CD4-positive, alpha-beta T cell treated with Interferon gamma for 1 hour (primary cell): ENCODE data around the gene PA2G4.

Source experiments
- DNase-seq: peaks from one replicate; pipeline ENCODE4 v3.0.0-alpha.2; 2020

PA2G4 gene

DNA sequence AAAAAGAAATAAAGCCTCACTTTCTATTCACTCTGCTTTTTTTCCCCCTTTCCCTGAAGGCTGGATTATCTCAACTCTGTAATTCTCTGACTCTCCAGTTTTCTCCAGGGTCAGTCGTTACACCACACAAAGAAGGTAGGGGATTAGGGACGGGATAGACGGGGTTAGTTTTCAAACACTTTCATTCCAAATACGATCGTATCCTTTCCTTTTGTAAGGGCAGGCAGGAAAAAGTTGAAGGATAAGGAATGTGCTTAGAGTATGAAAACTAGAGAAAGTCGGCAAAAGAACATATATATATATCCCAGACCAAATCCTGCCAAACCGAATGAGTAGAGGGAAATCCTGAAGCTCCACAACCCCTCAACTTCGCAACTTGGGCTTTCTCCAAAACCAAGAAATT lies 23.1 kb downstream of the PA2G4 start:
- DNase-seq, result no peak

DNA sequence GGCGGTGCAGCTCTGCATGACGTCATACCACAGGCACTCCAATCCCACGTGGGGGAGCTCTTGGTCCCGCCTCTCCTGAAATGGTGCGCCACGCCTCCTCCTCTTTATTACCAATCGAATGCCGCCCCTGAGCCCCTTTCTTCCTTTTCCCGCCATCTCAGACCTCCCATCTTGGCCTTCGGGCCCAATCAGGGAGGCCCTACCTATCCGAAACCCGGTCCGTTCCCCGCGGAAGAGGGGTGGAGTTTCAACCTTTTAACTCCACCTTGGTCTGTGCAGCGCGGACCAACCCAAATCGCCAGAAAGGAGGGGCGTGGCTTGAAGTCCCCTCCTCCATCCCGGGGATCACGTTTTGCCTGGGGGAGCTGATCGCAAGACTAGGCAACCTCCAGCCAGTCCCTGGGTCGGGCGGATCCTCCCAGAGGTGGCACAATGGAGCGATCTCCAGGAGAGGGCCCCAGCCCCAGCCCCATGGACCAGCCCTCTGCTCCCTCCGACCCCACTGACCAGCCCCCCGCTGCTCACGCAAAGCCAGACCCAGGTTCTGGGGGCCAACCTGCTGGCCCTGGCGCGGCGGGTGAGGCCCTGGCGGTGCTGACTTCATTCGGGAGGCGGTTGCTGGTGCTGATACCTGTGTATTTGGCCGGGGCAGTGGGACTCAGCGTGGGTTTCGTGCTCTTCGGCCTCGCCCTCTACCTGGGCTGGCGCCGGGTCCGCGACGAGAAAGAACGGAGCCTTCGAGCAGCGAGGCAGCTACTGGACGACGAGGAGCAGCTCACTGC lies 23.7 kb downstream of the PA2G4 start, which contains the start of gene ESYT1:
ESYT1 (plus strand) TSS at position 380 of the 782 bp plus-strand sequence; CDS start at position 433, 53 bp downstream.
- DNase-seq, result peak; percentile 100

DNA sequence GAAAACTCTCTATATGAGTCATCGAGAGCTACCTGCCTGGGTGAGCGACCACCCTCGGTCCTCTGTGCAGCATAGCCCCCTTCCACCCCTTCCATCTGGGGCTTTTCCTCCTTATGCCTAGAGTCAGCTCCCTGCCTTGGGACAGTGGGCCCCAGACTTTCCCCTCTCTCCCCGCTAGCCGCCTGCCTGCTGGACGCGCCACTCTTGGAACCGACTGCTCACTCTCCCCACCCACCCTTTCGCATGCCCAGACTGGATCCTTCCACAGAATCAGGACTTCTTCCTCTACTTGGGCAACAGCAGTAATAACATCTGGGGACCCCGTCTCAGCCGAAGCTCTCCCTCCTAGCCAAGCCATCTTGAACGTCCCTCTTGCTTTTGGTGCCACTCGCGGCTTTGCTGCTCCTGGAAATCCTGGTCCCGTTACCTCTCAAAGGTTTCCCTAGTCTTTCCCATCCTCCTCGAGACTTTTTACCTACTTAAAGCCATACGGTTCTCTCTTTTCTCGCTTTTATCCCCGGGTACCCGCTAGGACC lies 24.4 kb downstream of the PA2G4 start:
- DNase-seq, result no peak

DNA sequence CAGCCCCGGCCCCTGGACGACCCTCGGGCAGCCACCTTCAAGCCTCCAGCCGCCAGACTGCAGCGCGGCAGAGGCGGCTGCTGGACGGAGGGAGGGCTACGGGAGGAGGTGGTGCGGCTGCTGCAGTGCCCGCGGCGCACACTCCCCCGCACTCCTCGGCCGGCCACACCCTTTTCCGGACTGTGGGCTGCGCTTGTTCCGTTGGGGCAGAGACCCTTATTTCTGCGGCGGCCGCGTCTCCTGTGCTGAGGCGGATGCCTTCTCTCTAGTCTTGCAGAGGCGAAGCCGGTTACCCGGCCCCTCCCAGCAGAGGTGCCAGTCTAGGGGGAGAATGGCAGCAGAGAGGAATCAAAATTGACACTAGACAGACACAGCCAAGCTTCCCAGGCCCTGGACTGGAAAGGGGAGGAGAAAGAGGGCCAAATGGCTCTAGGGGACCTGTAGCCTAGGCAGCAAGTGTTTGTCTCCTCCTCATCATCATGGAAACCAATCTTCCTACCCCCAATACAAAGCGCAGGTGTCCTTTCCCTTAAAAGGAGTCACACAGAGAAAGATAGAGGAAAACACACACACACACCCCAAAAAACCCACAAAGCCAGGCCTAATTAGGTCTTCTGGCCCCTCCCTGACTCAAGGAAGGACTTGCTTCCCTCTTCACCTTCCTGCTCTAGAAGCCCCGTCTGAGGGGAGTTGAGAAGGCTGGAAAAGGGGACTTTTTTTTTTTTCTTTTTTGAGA lies 25.0 kb downstream of the PA2G4 start:
- peak; percentile 78 for DNase-seq

DNA sequence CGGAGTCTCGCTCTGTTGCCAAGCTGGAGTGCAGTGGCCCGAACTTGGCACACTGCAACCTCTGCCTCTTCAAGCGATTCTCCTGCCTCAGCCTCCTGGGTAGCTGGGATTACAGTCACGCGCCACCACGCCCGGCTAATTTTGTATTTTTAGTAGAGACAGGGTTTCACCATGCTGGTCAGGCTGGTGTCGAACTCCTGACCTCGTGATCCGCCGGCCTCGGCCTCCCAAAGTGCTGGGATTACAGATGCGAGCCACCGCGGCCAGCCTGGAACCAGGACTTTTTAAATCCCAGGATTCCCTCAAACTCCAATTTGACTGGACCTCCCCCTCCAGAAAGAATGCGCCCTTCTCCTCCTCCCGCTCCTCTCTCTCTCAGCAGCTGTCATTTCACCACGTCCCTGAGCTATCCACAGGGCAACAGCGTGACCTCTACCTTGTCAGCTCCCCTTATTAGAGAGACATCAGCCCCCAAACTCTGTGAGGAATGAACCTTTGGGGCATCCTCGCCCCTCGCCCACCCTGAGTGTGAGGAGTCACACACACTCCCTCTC lies 25.7 kb downstream of the PA2G4 start:
- DNase-seq, result no peak

DNA sequence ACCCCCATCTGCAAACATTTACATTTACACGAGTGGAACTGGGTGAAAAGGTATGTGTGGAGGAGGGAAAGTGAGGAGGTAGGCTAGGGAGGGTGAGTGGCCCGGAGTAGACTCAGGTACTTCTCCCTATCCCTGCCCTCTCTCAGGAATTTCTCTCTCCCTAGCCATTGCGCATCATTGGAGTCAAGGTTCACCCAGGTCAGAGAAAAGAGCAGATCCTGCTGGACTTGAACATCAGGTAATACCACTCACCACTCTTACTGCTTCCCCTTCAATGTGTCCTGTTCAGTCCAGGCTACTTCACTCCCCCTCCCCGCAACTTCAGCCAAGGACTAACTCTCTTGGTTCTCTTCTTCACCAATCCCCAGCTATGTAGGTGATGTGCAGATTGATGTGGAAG lies 26.5 kb downstream of the PA2G4 start:
- no peak for DNase-seq

DNA sequence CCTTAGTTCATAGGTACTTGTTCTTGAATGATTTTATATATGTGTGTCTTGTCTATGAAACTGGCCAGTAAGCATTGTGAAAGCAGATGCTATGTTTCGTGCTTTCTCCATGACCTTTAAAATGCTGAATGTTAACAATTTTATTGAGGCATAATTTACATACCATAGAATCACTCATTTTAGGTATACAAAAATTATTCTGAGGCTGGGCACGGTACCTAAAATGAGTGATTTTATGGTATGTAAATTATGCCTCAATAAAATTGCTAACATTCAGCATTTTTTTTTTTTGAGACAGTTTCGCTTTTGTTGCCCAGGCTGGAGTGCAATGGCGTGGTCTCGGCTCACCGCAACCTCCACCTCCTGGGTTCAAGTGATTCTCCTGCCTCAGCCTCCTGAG lies 30.5 kb downstream of the PA2G4 start:
- no peak for DNase-seq

DNA sequence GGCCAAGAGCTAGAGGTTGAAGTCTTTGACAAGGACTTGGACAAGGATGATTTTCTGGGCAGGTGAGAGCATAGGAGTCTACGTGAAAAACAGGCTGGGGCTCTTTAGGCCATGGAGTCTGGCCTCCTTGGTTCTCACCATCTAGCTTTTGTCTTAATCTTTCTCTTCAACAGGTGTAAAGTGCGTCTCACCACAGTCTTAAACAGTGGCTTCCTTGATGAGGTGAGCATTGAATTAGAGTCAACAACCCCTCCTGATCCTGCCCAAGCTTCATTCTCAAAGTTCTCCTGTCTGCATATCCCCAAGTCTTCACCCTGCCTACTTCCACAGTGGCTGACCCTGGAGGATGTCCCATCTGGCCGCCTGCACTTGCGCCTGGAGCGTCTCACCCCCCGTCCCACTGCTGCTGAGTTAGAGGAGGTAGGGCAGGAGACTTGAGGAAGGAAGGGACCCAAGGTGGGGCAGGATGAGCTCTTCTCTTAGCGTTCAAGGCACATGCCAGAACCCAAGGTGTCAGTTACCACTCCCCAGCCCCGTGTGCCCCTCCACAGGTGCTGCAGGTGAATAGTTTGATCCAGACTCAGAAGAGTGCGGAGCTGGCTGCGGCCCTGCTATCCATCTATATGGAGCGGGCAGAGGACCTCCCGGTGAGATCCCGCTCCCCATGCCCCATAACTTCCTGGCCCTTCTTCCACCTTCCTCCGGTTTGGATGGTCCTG lies 33.7 kb downstream of the PA2G4 start:
- DNase-seq, result no peak

DNA sequence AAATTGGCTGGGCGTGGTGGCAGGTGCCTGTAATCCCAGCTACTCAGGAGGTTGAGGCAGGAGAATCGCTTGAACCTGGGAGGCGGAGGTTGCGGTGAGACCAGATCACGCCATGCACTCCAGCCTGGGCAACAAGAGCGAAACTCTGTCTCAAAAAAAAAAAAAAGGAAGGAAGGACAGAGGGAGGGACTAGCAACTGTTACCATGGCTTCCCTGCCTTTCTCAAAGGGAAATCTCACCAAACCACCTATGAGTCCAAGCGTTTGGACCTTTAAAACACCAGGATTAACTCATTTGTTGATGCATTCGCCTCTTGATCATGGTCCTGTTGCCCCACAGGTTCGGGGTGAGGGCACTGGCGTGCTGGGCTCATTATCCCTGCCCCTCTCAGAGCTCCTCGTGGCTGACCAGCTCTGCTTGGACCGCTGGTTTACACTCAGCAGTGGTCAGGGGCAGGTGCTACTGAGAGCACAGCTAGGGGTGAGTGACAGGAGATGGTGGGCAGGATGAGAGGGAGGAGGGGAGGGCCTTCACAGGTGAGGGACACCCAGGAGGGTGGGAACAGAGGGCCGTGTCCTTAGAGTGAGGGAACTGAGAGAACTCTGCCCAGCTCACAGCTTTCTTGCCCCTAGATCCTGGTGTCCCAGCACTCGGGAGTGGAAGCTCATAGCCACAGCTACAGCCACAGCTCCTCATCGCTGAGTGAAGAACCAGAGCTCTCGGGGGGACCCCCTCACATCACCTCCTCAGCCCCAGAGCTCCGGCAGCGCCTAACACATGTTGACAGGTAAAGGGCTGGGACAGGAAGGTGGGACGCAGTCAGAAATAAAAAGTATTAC lies 37.8 kb downstream of the PA2G4 start:
- DNase-seq, result no peak

DNA sequence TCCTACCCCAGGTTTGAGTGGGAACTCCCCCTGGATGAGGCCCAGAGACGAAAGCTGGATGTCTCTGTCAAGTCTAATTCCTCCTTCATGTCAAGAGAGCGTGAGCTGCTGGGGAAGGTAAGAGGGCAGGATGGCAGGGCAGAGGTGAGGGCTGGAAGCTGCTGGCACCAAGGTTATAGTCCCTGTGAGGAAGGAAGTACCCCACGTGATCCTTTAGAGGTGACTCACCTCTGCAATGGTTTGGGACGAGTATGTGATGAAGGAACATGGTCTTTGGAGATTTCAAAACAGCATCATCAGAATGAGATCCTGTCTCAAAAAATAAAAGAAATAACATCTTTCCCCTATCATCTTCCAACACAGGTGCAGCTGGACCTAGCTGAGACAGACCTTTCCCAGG lies 38.9 kb downstream of the PA2G4 start:
- DNase-seq, result no peak

DNA sequence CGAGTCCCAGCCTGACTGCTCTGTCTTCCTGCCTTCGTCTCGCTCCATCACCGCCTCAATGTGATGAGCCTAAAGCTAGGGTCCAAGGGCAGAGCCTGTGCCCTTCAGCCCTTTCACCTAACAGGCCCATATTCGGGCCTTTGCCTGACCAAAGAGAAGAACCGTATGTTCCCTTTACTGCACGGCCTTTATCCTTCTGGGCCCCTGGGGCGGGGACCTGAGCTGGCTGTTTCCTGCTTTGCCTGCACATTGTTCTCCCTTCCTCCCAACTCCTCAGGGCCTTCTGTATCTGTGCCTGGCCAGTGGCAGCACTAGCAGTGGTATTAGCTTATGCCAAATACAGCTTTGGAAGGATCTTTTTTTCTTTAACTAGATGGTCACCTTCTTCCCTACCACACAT lies 39.5 kb downstream of the PA2G4 start:
- no peak for DNase-seq

DNA sequence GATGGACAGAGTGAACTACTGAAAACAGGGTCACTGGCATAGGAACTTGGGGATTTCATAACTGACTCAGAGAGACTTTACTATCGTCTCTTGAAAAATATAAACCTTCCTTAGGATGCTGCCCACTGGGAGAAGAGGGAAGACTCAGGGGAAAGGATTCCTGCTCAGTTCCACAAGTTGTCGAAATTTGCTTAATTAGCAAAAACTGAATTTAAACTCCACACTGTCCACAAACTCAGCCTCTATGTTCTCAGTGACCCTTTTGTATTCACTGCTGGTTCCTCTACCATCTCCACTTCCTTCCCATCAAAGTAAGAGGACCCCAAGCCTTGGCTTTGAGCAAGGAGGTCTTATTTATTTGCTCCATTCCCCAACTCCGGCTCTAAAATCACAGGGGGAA lies 40.9 kb downstream of the PA2G4 start:
- DNase-seq, result no peak

DNA sequence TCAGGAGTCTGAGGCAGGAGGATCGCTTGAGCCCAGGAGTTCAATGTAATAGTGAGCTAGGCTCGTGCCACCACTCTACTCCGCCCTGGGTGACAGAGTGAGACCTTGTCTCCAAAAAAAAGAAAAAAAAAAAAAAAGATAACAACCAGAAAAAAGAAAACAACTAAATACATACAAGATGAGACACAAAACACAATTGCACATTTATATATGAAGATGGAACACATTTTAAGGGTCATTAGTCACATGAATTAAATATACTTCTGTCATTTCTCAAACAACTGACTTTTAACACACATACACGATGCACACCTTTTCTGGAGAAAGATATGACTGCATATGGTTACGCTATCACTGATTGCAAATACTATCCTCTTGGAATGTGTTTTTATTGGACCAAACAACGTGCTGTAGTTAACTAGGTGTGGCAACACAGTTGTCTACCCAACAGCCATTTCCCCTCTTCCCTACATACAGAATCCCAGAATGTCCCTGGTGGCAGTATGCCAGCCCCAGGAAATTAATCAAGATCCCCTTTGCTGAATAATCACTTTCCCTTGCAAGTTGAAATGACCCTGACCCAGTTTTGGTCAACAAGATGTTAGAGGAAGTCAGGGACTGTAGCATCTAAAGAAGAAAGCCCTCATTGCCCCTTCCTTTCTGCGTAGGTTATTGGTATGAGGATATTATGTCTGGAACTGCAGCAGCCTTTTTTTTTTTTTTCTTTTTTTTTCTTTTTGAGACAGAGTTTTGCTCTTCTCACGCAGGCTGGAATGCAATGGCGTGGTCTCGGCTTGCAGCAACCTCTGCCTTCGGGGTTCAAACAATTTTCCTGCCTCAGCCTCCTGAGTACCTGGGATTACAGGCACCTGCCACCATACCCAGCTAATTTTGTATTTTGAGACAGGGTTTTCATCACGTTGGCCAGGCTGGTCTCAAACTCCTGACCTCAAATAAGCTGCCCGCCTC lies 42.4 kb downstream of the PA2G4 start:
- DNase-seq, result no peak

DNA sequence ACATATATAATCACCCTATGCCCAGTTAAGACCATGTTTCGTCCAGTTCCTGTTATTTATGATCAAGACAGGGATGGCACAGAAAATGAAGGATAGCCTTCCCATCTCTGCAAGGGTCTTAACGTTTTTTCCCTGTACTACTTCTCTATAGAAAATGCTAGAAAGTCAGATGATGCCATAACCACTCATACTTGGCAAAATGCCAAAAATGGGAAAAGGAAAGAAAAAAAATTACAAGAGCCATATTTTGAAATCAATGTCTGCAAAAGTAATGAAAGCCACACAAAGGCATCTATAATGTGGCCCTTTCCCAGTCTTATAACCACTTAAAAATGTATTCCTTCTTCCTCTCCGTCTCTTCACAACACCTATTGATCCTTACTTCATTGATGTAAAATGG lies 46.2 kb downstream of the PA2G4 start:
- DNase-seq, result no peak

DNA sequence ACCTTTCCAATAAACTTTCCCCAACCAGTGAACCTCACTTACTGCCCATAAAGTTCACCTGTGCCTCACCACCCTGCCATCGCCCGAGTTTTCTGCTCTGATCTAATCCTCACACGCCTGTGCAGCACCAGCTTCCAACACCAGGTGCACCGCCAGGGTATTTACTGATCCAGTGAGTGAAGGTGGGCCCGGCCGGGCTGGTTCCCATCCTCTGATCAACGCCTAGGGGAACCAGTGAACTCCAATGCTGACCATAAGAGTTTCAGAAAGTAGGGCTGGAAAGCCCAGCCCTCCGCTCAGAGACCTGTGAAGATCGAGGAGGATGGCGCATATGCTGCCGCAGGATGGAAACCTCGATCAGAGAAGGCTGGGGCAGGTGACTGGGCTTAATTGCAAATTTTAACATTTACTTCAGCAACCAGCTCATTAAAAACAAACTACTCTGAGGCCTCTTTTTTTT lies 47.3 kb downstream of the PA2G4 start:
- peak; percentile 52 for DNase-seq

DNA sequence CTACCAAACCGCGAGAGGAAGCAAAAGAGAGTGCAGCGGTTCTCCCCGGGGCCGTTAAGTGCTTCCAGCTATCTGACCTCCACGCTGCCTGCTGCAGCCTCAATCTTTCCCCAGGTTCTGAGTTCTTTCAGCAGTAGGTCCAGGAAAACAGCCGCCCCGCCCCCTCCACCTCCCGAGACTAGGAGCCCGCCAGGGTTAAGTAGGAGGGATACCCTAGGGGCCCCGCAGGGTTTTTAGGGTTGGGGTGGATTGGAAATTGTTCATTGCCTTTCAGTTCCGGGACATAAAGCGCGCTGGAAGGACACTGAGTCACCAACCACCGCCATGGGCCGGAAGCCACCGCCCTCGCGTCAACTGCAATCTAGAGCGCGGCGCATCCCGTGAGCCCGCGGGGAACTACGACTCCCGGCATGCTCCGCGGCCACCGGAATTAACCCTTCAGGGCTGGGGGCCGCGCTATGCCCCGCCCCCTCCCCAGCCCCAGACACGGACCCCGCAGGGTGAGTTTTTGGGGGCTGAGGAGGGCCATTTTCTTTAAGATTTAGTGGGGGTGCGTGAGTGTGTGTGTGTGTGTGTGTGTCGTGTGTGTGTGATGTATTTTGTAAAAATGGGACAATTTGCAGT lies 47.9 kb downstream of the PA2G4 start, which contains the start of gene MYL6B:
MYL6B (plus strand) TSS at position 456 of the 624 bp plus-strand sequence. CDS start 1,332 bp downstream, outside the sequence.
- DNase-seq, result peak; percentile 87

DNA sequence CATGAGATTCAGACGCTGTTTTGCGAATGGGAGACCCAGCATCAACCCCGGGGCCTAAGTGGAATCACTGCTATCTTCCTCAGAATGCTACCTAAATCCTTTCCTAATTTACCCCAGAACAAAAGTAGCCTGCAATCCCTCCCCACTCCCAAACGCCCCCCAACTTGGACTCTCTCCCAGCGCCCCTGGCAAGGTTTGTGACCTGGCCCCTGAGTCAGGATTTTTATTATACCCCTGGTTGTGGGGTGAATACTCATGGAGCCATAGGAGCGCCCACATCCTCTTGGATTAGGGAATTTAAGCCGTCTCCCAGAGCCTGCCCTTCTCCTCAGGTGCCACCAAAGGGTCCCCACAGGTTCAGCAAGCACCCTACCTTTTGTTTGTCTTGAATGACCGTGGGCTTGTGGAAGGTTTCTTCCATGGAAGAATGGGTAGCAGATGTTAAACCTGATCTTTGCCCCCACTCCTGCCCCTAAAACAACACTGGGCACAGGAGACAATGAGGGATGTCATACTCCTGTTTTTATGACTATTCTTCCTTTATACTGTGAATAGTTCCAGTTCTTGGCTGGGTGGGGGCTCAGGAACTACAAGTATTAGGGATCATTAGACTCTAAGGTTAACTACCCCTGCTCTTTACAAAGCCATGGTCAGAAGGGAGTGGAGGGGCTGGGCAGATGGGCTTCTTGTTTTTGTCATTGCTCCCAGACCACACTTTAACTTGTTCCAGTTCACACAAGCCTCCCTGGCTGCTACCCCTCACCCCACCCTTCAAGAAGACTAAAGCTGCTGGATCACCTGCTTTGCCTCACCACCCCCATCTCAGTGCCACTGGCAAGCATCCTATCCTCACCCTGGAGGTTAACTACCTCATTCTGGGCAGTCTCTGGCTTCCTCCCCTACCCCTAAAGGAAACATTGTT lies 48.7 kb downstream of the PA2G4 start:
- no peak for DNase-seq

DNA sequence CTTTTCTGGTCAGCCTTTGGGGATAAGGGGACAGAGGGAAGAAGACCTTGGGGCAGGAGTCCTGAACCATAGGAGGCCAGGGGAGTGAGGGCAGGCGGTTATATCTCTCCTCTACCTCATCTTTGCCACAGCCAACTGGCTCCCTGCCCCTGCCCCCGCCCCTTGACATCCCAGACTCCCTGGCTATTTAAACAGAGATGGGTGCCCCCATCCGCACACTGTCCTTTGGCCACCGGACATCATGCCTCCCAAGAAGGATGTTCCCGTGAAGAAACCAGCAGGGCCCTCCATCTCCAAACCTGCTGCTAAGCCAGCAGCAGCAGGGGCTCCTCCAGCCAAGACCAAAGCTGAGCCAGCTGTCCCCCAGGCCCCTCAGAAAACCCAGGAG lies 49.3 kb downstream of the PA2G4 start:
- DNase-seq, result no peak

DNA sequence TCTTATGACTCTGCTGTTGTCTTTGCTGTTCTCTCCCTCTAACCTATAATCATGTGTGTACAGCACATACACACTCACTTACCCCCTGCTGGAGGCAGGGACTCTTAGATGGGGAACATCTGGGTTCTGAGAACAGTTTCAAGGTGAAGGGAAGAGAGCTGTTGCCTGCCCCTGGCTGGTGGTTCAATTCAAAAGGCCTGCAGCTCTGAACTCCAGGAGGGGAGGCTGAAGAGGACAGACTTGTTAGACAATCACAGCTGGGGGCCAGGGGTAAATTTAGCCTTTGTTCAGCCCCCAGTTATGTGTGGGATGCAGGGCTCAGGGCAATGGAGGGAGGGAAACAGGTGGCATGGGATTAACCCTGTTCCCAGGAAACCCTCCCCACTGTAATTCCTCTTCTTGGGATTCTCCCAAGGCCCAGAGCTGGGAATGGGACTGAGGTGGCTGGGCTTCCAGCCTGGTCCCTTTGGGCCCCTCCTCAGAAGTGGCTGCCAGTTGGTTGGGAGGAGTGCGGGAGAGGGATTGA lies 50.0 kb downstream of the PA2G4 start:
- DNase-seq, result no peak
